H9 (cell line): ENCODE results near the gene ETV4. TPM values are rescaled to one million over a fixed set of nuclear protein-coding genes. Genes with fewer than 3 reads are reported as not detected.
A peak's percentile ranks its signal among the peaks of the same experiment; 100 is the strongest.

Source experiments
- DNase-seq: peaks from one replicate; pipeline ENCODE4 v3.0.0-alpha.2; 2017
- H2AFZ ChIP-seq: one replicate; pipeline ENCODE4 v1.6.1; 2013; ENCODE audit warnings: mild to moderate bottlenecking, low read length, control low read depth, moderate library complexity
- H2AK5ac ChIP-seq: 2 replicates; pipeline ENCODE4 v1.6.1; 2013; ENCODE audit warnings: low read length, control low read depth, mixed read lengths; ENCODE audit not compliant: insufficient read length
- H2BK120ac ChIP-seq: one replicate; pipeline ENCODE4 v1.6.1; 2013; ENCODE audit warnings: low read depth, mild to moderate bottlenecking, low read length, control low read depth, inconsistent platforms; ENCODE audit not compliant: poor library complexity, severe bottlenecking
- H2BK12ac ChIP-seq: 2 replicates; pipeline ENCODE4 v1.6.1; 2013; ENCODE audit warnings: low read length, control low read depth, mixed read lengths, low read depth; ENCODE audit not compliant: insufficient read length
- H2BK15ac ChIP-seq: 2 replicates; pipeline ENCODE4 v1.6.1; 2013; ENCODE audit warnings: low read depth, low read length, control low read depth
- H2BK20ac ChIP-seq: one replicate; pipeline ENCODE4 v1.6.1; 2013; ENCODE audit warnings: low read depth, mild to moderate bottlenecking, low read length, control low read depth, inconsistent platforms; ENCODE audit not compliant: poor library complexity, severe bottlenecking
- H2BK5ac ChIP-seq: 2 replicates; pipeline ENCODE4 v1.6.1; 2013; ENCODE audit warnings: low read length, control low read depth, mixed read lengths; ENCODE audit not compliant: insufficient read length
- H3K14ac ChIP-seq: 2 replicates; pipeline ENCODE4 v1.6.1; 2013; ENCODE audit warnings: low read length, control low read depth; ENCODE audit not compliant: insufficient read depth
- H3K18ac ChIP-seq: 2 replicates; pipeline ENCODE4 v1.6.1; 2013; ENCODE audit warnings: low read depth, mild to moderate bottlenecking, mixed read lengths, low read length, control low read depth; ENCODE audit not compliant: insufficient read length
- H3K23ac ChIP-seq: 2 replicates; pipeline ENCODE4 v1.6.1; 2013; ENCODE audit warnings: low read length, control low read depth, mixed read lengths, low read depth; ENCODE audit not compliant: insufficient read length
- H3K23me2 ChIP-seq: 2 replicates; pipeline ENCODE4 v1.6.1; 2013; ENCODE audit warnings: low read depth, mild to moderate bottlenecking, mixed read lengths, low read length, control low read depth; ENCODE audit not compliant: insufficient read length, poor library complexity, severe bottlenecking
- H3K27ac ChIP-seq: 2 replicates; pipeline ENCODE4 v1.5.1; 2013; ENCODE audit warnings: low read length, control low read depth, mixed read lengths, low read depth; ENCODE audit not compliant: insufficient read length
- H3K27me3 ChIP-seq: 2 replicates; pipeline ENCODE4 v1.6.1; 2013; ENCODE audit warnings: low read length, control low read depth, inconsistent platforms; ENCODE audit not compliant: insufficient read depth
- H3K4ac ChIP-seq: 2 replicates; pipeline ENCODE4 v1.6.1; 2013; ENCODE audit warnings: low read depth, mild to moderate bottlenecking, control low read depth, inconsistent platforms, low read length, moderate library complexity
- H3K4me1 ChIP-seq: 2 replicates; pipeline ENCODE4 v1.6.1; 2013; ENCODE audit warnings: low read length, control low read depth, inconsistent platforms; ENCODE audit not compliant: insufficient read depth
- H3K4me2 ChIP-seq: 2 replicates; pipeline ENCODE4 v1.6.1; 2013; ENCODE audit warnings: low read length, control low read depth, mixed read lengths; ENCODE audit not compliant: insufficient read length, insufficient read depth
- H3K56ac ChIP-seq: 2 replicates; pipeline ENCODE4 v1.6.1; 2013; ENCODE audit warnings: low read depth, mild to moderate bottlenecking, mixed read lengths, low read length, control low read depth; ENCODE audit not compliant: insufficient read length
- H3K79me1 ChIP-seq: 2 replicates; pipeline ENCODE4 v1.6.1; 2013; ENCODE audit warnings: low read depth, mild to moderate bottlenecking, moderate library complexity, low read length, control low read depth, inconsistent platforms; ENCODE audit not compliant: insufficient read depth, poor library complexity, severe bottlenecking
- H3K79me2 ChIP-seq: 2 replicates; pipeline ENCODE4 v1.6.1; 2013; ENCODE audit warnings: low read length, control low read depth, inconsistent platforms; ENCODE audit not compliant: insufficient read depth
- H3K9ac ChIP-seq: 2 replicates; pipeline ENCODE4 v1.6.1; 2013; ENCODE audit warnings: low read length, control low read depth, mixed read lengths; ENCODE audit not compliant: insufficient read length; ENCODE audit errors: extremely low read depth
- H3K9me3 ChIP-seq: one replicate; pipeline ENCODE4 v1.6.1; 2013; ENCODE audit warnings: low read depth, low read length, inconsistent platforms; ENCODE audit not compliant: control insufficient read depth
- H3T11ph ChIP-seq: one replicate; pipeline ENCODE4 v1.6.1; 2013; ENCODE audit warnings: mild to moderate bottlenecking, low read length, control low read depth, inconsistent platforms
- H4K20me1 ChIP-seq: one replicate; pipeline ENCODE4 v1.6.1; 2013; ENCODE audit not compliant: control insufficient read depth, insufficient read length, insufficient read depth
- H4K5ac ChIP-seq: 2 replicates; pipeline ENCODE4 v1.6.1; 2013; ENCODE audit warnings: low read depth, mild to moderate bottlenecking, mixed read lengths, low read length, control low read depth; ENCODE audit not compliant: insufficient read length
- H4K8ac ChIP-seq: replicated peaks from 2 replicates; pipeline ENCODE4 v1.6.1; 2013; ENCODE audit warnings: low read length, control low read depth, mixed read lengths, low read depth; ENCODE audit not compliant: insufficient read length
- H4K91ac ChIP-seq: 2 replicates; pipeline ENCODE4 v1.6.1; 2013; ENCODE audit warnings: low read depth, mild to moderate bottlenecking, moderate library complexity, mixed read lengths, low read length, control low read depth; ENCODE audit not compliant: insufficient read length
- H3K27ac Mint-ChIP-seq, 3 experiments: 2 replicates in 2 of 3; 3 replicates in 1 of 3; pipeline ENCODE4 v1.8.0; 2020 to 2021; ENCODE audit warnings: mixed read lengths in 3 of 3, mild to moderate bottlenecking in 1 of 3, moderate library complexity in 1 of 3
- H3K27me3 Mint-ChIP-seq: 2 replicates; pipeline ENCODE4 v1.8.0; 2021; ENCODE audit warnings: low read depth, mild to moderate bottlenecking, moderate library complexity, mixed read lengths
- H3K36me3 Mint-ChIP-seq, 3 experiments: 2 replicates in 2 of 3; 3 replicates in 1 of 3; pipeline ENCODE4 v1.8.0; 2020 to 2021; ENCODE audit warnings: low read depth in 3 of 3, mixed read lengths in 3 of 3; ENCODE audit not compliant: insufficient read depth in 1 of 3
- H3K4me1 Mint-ChIP-seq, 2 experiments: 2 replicates each; pipeline ENCODE4 v1.8.0; 2020; ENCODE audit warnings: mixed read lengths in 2 of 2
- H3K4me3 Mint-ChIP-seq, 2 experiments: 2 replicates in 1 of 2; 3 replicates in 1 of 2; pipeline ENCODE4 v1.8.0; 2020 to 2021; ENCODE audit warnings: mild to moderate bottlenecking in 2 of 2, mixed read lengths in 2 of 2, moderate library complexity in 1 of 2
- H3K9me3 Mint-ChIP-seq, 2 experiments: 2 replicates in 1 of 2; 3 replicates in 1 of 2; pipeline ENCODE4 v1.8.0; 2020; ENCODE audit warnings: mild to moderate bottlenecking in 2 of 2, mixed read lengths in 2 of 2, moderate library complexity in 1 of 2
- CTCF ChIP-seq: fragments of 200-600 bp; sonication (generic); conservative IDR thresholded peaks from 3 replicates; pipeline ENCODE4 v1.8.0; 2021; ENCODE audit warnings: antibody characterized with exemption, mild to moderate bottlenecking
- WGBS: extraction: QIAGEN DNeasy Blood & Tissue Kit; methylation state at CpG from one replicate; pipeline ENCODE4 v1.1.7; 2013; ENCODE audit warnings: missing lambda C conversion rate, low lambda C conversion rate, mixed read lengths; ENCODE audit not compliant: insufficient read length; ENCODE audit errors: extremely low coverage; 5-methylcytosine and 5-hydroxymethylcytosine counted together
- total RNA-seq: library from RNA; stranded (reverse); gene quantifications from 2 replicates; pipeline ENCODE4 v1.2.1, GENCODE V29; 2021

ETV4 gene
- total RNA-seq, 1 experiment from 2014 or later: 74.4 TPM

- H3K4me1 ChIP-seq: no peaks in the 10 kb centered on the region
- Mint-ChIP-seq H3K4me3 (peak overlapping the region; percentile 42 to 70), H3K27me3 (no peaks in the 10 kb centered on the region; the same call in 1 of the 2 replicates), H3K27ac (no peak overlapping the region; a peak in 2 of 7 replicates), H3K36me3 (no peaks in the 10 kb centered on the region), H3K4me1 (peaks cover 37 to 39% of the 10 kb centered on the region in 2 experiments), H3K9me3 (no peaks in the 10 kb centered on the region; a peak in 1 of 5 replicates)
- no peak overlapping the region for H4K91ac ChIP-seq
- no peak overlapping the region for H2AFZ ChIP-seq
- no peaks in the 10 kb centered on the region for H3K79me1 ChIP-seq
- no peak overlapping the region for H3K9ac ChIP-seq
- H2BK12ac ChIP-seq: no peak overlapping the region
- H4K20me1 ChIP-seq: no peaks in the 10 kb centered on the region
- H3T11ph ChIP-seq: no peak overlapping the region
- no peaks in the 10 kb centered on the region for H3K9me3 ChIP-seq
- H4K5ac ChIP-seq: no peak overlapping the region
- peak; percentile 92 for DNase-seq
- no peak overlapping the region for H2BK120ac ChIP-seq
- H4K8ac ChIP-seq: no peak overlapping the region
- no CpG with 5 or more reads among the region's 10 CpGs for WGBS
- H3K23ac ChIP-seq: no peak overlapping the region
- H3K27ac ChIP-seq: no peak overlapping the region
- peaks cover 3% of the 10 kb centered on the region for H3K23me2 ChIP-seq
- H3K4me2 ChIP-seq: peak overlapping the region; percentile 55
- no peak overlapping the region for H3K4ac ChIP-seq
- H3K27me3 ChIP-seq: no peaks in the 10 kb centered on the region
- H2BK15ac ChIP-seq: no peak overlapping the region
- no peak overlapping the region for H2BK20ac ChIP-seq
- no peak overlapping the region for H3K14ac ChIP-seq
- H2BK5ac ChIP-seq: no peak overlapping the region
- H3K79me2 ChIP-seq: no peaks in the 10 kb centered on the region
- TF ChIP-seq CTCF: peak; percentile 99
- no peak overlapping the region for H2AK5ac ChIP-seq
- H3K18ac ChIP-seq: no peak overlapping the region
- no peak overlapping the region for H3K56ac ChIP-seq
Observed at GRCh38 chr17:43576563-43577229, 30.6 kb upstream of the ETV4 start.
